ENCODE data around the gene KRT78. TPM values are rescaled to one million over a fixed set of nuclear protein-coding genes. Genes with fewer than 3 reads are reported as not detected.

Gene KRT78
- total RNA-seq, 1 donor from 2014 or later: not detected

DNA sequence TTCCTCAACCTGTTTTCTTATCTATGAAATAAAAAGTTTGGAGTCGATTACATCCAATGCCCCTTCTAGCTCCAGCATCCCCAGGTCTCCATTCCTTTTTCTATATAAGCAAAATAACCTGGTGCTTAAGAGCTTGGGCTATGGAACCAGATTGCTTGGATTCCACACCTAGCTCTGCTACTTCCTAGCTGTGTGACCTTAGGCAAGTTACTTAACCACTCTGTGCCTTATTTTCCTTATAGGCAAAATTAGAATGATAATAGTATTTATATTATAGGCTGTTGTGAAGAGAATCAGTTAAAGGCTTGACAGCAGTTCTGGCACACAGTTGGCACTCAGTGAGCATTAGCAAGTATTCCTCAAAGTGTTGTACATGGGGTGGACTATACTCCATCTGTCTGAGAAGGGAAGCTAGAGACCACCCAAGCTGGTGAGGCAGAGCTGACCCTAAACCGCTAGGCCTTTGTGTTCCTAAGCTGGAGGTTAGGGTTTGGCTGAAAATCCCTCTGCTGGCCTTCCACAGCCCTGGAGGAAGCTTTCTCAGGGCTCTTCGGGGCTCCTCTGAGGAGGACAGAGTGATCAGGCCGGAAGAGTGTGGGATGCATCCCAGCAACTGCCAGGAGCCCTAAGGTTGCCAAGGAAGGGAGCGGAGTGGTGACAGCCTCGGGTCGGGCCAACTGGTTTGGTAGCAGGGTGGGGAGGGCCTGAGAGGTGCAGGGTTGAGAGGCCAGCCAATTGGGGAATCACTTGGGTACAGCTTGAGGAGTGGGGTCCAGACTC, 28.9 kb downstream of the KRT78 start:
- Mint-ChIP-seq H3K4me1 (ENCODE audit: low read depth) (peaks cover 12% of the 10 kb centered on the region), H3K9me3 (ENCODE audit: low read depth) (no peaks in the 10 kb centered on the region), H3K27ac (no peak overlapping the region), H3K36me3 (ENCODE audit: insufficient read depth) (no peaks in the 10 kb centered on the region), H3K4me3 (ENCODE audit: low read depth) (no peak overlapping the region), H3K27me3 (peaks cover 27% of the 10 kb centered on the region)
- TF ChIP-seq, protein P1, sequence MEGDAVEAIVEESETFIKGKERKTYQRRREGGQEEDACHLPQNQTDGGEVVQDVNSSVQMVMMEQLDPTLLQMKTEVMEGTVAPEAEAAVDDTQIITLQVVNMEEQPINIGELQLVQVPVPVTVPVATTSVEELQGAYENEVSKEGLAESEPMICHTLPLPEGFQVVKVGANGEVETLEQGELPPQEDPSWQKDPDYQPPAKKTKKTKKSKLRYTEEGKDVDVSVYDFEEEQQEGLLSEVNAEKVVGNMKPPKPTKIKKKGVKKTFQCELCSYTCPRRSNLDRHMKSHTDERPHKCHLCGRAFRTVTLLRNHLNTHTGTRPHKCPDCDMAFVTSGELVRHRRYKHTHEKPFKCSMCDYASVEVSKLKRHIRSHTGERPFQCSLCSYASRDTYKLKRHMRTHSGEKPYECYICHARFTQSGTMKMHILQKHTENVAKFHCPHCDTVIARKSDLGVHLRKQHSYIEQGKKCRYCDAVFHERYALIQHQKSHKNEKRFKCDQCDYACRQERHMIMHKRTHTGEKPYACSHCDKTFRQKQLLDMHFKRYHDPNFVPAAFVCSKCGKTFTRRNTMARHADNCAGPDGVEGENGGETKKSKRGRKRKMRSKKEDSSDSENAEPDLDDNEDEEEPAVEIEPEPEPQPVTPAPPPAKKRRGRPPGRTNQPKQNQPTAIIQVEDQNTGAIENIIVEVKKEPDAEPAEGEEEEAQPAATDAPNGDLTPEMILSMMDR (IDR thresholded peaks at IDR 0.05; ENCODE audit: unreplicated experiment): no peak
- DNase-seq (ENCODE audit: low spot score, unreplicated experiment): no peak

DNA sequence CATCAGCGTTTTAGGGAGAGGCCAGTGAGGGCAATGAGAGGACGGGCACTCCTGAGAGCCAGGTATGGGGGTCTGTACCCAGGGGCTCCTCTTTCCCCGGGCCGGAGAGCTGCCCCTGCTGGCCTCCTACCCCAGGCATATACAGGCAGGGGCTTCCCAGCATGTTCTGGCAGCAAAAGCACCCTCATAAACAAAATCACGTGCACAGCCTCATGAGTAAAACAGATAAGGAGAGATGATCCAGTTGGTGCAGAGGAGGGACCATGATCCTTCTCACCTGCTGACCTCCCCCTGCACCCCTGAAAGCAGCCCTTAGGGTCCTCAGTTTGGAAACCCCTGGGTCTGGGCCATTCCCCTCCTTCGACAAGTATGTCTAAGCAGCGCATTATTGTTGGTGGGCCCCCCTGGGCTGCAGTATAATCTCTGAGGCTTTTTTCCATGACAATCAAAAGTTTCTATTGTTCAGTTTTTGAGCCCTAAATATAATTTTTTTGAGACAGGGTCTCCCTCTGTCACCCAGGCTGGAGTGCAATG, 29.8 kb downstream of the KRT78 start:
- peaks cover 27% of the 10 kb centered on the region for H3K27me3 Mint-ChIP-seq
- no peaks in the 10 kb centered on the region for H3K36me3 Mint-ChIP-seq (ENCODE audit: insufficient read depth)
- H3K4me1 Mint-ChIP-seq (ENCODE audit: low read depth): peaks cover 20% of the 10 kb centered on the region
- no peak for DNase-seq (ENCODE audit: low spot score, unreplicated experiment)
- H3K4me3 Mint-ChIP-seq (ENCODE audit: low read depth): no peak overlapping the region
- no peak overlapping the region for H3K27ac Mint-ChIP-seq
- TF ChIP-seq, protein P1 (IDR thresholded peaks at IDR 0.05; ENCODE audit: unreplicated experiment): no peak
- H3K9me3 Mint-ChIP-seq (ENCODE audit: low read depth): no peaks in the 10 kb centered on the region

DNA sequence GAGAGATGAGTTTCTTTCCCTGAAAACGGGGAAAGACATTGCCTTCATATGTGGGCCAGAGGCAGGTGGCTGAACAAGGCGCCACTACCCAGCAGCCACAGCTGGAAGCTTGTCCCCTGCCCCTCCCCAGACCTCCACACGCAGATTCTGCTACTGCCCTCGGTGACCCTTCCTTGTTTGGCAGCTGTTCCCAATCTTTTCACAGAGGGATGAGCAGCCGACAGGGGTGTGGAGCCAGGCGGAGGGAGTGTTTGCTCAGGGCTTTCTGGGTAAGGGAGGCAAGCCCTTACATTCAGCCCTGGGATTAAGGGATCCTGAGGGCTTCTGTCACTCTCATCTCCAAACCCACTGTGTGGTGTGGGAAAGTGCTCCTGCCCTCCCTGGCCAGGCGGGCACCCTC, 30.4 kb downstream of the KRT78 start:
- peaks cover 24% of the 10 kb centered on the region for H3K4me1 Mint-ChIP-seq (ENCODE audit: low read depth)
- no peak overlapping the region for H3K27ac Mint-ChIP-seq
- TF ChIP-seq, protein P1 (IDR thresholded peaks at IDR 0.05; ENCODE audit: unreplicated experiment): no peak
- peaks cover 27% of the 10 kb centered on the region for H3K27me3 Mint-ChIP-seq
- H3K9me3 Mint-ChIP-seq (ENCODE audit: low read depth): no peaks in the 10 kb centered on the region
- no peak overlapping the region for H3K4me3 Mint-ChIP-seq (ENCODE audit: low read depth)
- DNase-seq (ENCODE audit: low spot score, unreplicated experiment): no peak
- H3K36me3 Mint-ChIP-seq (ENCODE audit: insufficient read depth): no peaks in the 10 kb centered on the region

DNA sequence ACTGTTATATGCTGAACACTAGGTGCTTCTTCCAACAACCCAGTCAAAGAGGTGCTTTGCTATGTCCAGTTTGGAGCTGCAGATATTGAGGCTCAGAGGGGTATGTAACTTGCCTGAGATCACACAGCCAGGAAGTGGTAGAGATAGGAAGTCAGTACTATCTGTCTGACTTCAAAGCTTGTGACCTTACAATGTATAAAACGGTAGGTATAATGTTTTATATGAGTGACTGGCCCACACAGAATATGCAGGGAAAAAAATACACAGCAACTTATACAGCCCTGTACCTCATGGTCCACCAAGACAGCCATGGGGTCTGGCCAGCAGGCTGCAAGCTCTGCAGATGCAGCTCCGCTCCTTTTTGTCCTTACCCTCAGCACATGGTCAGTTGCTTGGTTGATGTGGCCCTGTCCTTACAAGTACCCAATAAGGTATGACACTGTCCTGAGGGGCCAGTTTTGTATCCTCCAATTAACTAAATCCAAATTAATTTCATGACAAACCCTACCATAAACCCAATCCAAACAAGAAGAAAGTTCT, 31.0 kb downstream of the KRT78 start:
- H3K27me3 Mint-ChIP-seq: peaks cover 23% of the 10 kb centered on the region

DNA sequence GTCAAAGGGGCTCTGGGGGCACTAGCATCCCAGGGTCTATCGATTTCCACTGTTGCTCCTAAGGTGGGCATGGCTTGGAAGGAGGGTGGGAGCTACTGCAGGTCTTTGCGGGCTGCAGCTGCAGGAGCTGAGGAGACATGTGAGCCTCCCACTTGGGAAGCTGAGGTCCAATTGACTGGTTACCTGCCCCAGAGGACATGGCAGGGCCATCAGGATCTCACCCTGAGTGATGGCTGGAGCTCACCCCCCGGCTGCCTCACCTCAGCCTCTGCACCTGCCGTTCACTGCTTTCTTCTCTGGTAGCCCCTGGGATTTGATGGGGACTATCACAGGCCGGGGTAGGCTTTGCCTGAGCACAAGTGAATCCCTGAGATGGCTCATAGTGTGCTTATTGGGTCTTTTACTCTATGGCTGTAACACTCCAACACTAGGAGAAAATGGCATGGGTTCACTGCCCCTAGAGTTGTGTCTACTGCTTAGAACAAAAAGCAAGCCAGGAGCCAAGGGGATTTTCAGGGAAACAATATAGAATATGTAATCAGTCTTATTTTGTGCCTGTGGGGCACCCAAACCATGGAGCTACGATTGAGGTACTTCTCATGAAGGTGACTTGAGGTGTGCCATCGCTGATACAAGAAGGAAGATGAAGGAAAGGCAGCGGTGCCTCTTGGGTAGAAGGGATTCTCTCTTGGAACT, 31.6 kb downstream of the KRT78 start:
- Mint-ChIP-seq H3K27me3 (peaks cover 26% of the 10 kb centered on the region), H3K36me3 (ENCODE audit: insufficient read depth) (no peaks in the 10 kb centered on the region), H3K9me3 (ENCODE audit: low read depth) (no peaks in the 10 kb centered on the region), H3K4me1 (ENCODE audit: low read depth) (peaks cover 24% of the 10 kb centered on the region), H3K4me3 (ENCODE audit: low read depth) (no peak overlapping the region), H3K27ac (no peak overlapping the region)
- no peak for DNase-seq (ENCODE audit: low spot score, unreplicated experiment)
- TF ChIP-seq, protein P1 (IDR thresholded peaks at IDR 0.05; ENCODE audit: unreplicated experiment): no peak

More for the DNA sequence above, 31.0 kb downstream of the KRT78 start:
- H3K36me3 Mint-ChIP-seq (ENCODE audit: insufficient read depth): no peaks in the 10 kb centered on the region
- H3K27ac Mint-ChIP-seq: no peak overlapping the region
- no peak for DNase-seq (ENCODE audit: low spot score, unreplicated experiment)
- no peak overlapping the region for H3K4me3 Mint-ChIP-seq (ENCODE audit: low read depth)
- H3K9me3 Mint-ChIP-seq (ENCODE audit: low read depth): no peaks in the 10 kb centered on the region
- peaks cover 24% of the 10 kb centered on the region for H3K4me1 Mint-ChIP-seq (ENCODE audit: low read depth)
- TF ChIP-seq, protein P1 (IDR thresholded peaks at IDR 0.05; ENCODE audit: unreplicated experiment): no peak
